ENCODE measurements around the gene SH3BP4. TPM values are rescaled to one million over a fixed set of nuclear protein-coding genes. Genes with fewer than 3 reads are reported as not detected.

The SH3BP4 gene
- total and polyA plus RNA-seq, 2 of the 13 experiments (the other 11 are each of a cell fraction or from before 2014, with no cell fraction given) = 34.6 to 99.1 TPM

DNA sequence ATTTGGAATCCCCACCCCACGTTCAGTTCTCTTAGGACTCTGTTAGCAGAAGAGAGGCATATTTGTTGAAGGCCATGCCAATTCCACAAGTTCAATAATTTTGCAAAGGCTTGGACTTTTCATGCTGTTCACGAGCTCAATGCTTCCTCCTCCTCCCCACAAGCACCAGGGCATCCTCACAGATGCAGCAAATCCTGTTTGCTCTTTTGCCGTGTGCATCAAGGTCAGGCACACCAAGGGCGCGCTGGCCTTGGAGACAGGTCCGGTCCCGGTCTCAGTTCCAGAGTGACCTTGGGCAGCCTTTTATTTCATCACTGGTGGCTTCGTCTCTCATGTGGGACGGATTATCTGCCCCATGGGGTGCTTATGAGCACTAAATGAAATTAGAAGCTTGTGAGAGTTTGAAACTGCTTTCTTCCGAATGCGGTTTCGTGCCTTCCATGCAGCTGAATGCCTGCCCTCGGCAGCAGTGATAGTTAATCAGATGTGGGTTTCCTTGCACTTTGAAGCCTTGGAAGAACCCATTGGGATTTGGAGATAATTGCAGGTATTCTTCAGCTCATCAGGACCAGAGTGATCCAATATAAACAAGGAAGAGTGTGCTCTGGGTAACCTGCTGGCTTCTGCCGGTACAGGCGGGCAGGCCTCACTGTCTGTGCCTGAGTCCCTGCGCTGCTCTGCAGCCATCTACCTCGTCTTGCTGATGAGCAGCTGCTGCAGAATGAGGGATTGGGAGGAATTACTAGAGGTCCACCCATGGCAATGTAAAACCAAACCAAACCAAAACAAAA, 140.8 kb downstream of the SH3BP4 start:
- intact Hi-C loops (cut with micrococcal nuclease; ENCODE audit: unreplicated experiment) (no loop called here), in situ Hi-C loops (cut with HindIII; ENCODE audit: extremely low pct_ligation_motif_present, low pct_unique_long_range_greater_than_20kb) (no loop called here)
- Histone ChIP-seq H3K9ac (ENCODE audit: insufficient read depth, low read depth, low read length) (no peak overlapping the region), H3K79me2 (ENCODE audit: insufficient read depth, low read length) (no peaks in the 10 kb centered on the region), H4K20me1 (ENCODE audit: insufficient read depth, low read length) (no peaks in the 10 kb centered on the region), H3K27me3 (ENCODE audit: control insufficient read depth in 1 of 2, insufficient read depth in 2 of 2, low read length in 2 of 2) (peaks cover 4 to 45% of the 10 kb centered on the region in 2 experiments; a peak in 3 of 5 replicates), H2AFZ (ENCODE audit: low read length) (no peak overlapping the region), H3K9me3 (ENCODE audit: low read length) (no peaks in the 10 kb centered on the region), H3K36me3 (replicated peaks in 1 of 2; ENCODE audit: control insufficient read depth in 1 of 2, insufficient read depth in 2 of 2, low read length in 2 of 2) (no peaks in the 10 kb centered on the region), H3K4me2 (ENCODE audit: low read depth, low read length) (no peak overlapping the region), H3K27ac (ENCODE audit: extremely low read length, insufficient read depth, low read length) (no peak overlapping the region), H3K4me1 (ENCODE audit: insufficient read depth, low read length) (peaks cover 21% of the 10 kb centered on the region), H3K4me3 (replicated peaks in 1 of 3; ENCODE audit: insufficient read depth in 1 of 3, low read depth in 2 of 3, low read length in 3 of 3) (no peak overlapping the region)
- peak; percentile 39 for FAIRE-seq
- WGBS (ENCODE audit: low lambda C conversion rate) = 34% methylated on average over 17 of the region's 17 CpGs
- peak; percentile 71 for ATAC-seq
- BruUV-seq (replicated peaks) = no TSS peak
- no peak for DNase-seq (ENCODE audit: low spot score)
- CTCF ChIA-PET (ENCODE audit: low intra/inter-chr PET ratio, low total read pairs) = no interaction called here
- POLR2A ChIA-PET = no interaction called here
- TF ChIP-seq CHCHD3 (CRISPR knock-in tag; IDR thresholded peaks at IDR 0.05) (no peak), TMF1 (CRISPR knock-in tag; IDR thresholded peaks at IDR 0.05; ENCODE audit: low read depth) (no peak), ZNF20 (CRISPR knock-in tag; IDR thresholded peaks at IDR 0.05) (no peak), POLR2A (IDR thresholded peaks at IDR 0.05; ENCODE audit: insufficient read depth in 1 of 2, low read depth in 2 of 2, low read length in 2 of 2) (no peak), HMG20A (CRISPR knock-in tag; IDR thresholded peaks at IDR 0.05; ENCODE audit: borderline replicate concordance) (peak; percentile 24; the same call in 1 of the 2 replicates), RARA (CRISPR knock-in tag; IDR thresholded peaks at IDR 0.05) (no peak; the same call in 1 of the 2 replicates), ESRRA (CRISPR knock-in tag; IDR thresholded peaks at IDR 0.05; ENCODE audit: low read depth) (peak; percentile 95), ZNF737 (CRISPR knock-in tag; IDR thresholded peaks at IDR 0.05; ENCODE audit: borderline replicate concordance) (0 out of 2 replicates have a peak, but pooled peaks have one; percentile 25), ZNF263 (CRISPR knock-in tag; IDR thresholded peaks at IDR 0.05) (peak; percentile 85), ARHGAP35 (CRISPR knock-in tag; IDR thresholded peaks at IDR 0.05; ENCODE audit: borderline replicate concordance) (no peak), SOX6 (IDR thresholded peaks at IDR 0.05) (no peak), SOX6 (CRISPR knock-in tag; IDR thresholded peaks at IDR 0.05) (peak; percentile 29; the same call in 1 of the 2 replicates), HNF4A (CRISPR knock-in tag; IDR thresholded peaks at IDR 0.05) (peak; percentile 46), ZNF629 (CRISPR knock-in tag; conservative IDR thresholded peaks at IDR 0.05) (no peak), GATAD2A (CRISPR knock-in tag; IDR thresholded peaks at IDR 0.05) (peak; percentile 45; the same call in 1 of the 2 replicates)
- TF ChIP-seq, protein P1, sequence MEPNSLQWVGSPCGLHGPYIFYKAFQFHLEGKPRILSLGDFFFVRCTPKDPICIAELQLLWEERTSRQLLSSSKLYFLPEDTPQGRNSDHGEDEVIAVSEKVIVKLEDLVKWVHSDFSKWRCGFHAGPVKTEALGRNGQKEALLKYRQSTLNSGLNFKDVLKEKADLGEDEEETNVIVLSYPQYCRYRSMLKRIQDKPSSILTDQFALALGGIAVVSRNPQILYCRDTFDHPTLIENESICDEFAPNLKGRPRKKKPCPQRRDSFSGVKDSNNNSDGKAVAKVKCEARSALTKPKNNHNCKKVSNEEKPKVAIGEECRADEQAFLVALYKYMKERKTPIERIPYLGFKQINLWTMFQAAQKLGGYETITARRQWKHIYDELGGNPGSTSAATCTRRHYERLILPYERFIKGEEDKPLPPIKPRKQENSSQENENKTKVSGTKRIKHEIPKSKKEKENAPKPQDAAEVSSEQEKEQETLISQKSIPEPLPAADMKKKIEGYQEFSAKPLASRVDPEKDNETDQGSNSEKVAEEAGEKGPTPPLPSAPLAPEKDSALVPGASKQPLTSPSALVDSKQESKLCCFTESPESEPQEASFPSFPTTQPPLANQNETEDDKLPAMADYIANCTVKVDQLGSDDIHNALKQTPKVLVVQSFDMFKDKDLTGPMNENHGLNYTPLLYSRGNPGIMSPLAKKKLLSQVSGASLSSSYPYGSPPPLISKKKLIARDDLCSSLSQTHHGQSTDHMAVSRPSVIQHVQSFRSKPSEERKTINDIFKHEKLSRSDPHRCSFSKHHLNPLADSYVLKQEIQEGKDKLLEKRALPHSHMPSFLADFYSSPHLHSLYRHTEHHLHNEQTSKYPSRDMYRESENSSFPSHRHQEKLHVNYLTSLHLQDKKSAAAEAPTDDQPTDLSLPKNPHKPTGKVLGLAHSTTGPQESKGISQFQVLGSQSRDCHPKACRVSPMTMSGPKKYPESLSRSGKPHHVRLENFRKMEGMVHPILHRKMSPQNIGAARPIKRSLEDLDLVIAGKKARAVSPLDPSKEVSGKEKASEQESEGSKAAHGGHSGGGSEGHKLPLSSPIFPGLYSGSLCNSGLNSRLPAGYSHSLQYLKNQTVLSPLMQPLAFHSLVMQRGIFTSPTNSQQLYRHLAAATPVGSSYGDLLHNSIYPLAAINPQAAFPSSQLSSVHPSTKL (CRISPR knock-in tag; IDR thresholded peaks at IDR 0.05) = peak; percentile 53; the same call in 1 of the 2 replicates

Measured in HepG2 (cell line).